NB4 (cell line): ENCODE data around the gene LDLRAD2.
"Not testable (repeated sequence)": the region's sequence is repeated elsewhere in the genome, so short reads cannot be mapped to it uniquely, and the experiment has no call there.

Experiments used
- MYC ChIP-seq: IDR thresholded peaks from 2 replicates; pipeline ENCODE4 v1.6.1; 2011; ENCODE audit warnings: low read depth, low read length
- POLR2A ChIP-seq: IDR thresholded peaks from 2 replicates; pipeline ENCODE4 v1.6.1; 2011; ENCODE audit warnings: mild to moderate bottlenecking; ENCODE audit not compliant: insufficient read length; ENCODE audit errors: extremely low read depth
- TF ChIP-seq, protein P1 (sequence below): IDR thresholded peaks from one replicate; pipeline ENCODE4 v1.5.1; 2012; ENCODE audit warnings: low read depth, low read length
- TF ChIP-seq, protein P2 (sequence below): IDR thresholded peaks from 2 replicates; pipeline ENCODE4 v1.6.1; 2011; ENCODE audit warnings: low read depth, low read length

DNA sequence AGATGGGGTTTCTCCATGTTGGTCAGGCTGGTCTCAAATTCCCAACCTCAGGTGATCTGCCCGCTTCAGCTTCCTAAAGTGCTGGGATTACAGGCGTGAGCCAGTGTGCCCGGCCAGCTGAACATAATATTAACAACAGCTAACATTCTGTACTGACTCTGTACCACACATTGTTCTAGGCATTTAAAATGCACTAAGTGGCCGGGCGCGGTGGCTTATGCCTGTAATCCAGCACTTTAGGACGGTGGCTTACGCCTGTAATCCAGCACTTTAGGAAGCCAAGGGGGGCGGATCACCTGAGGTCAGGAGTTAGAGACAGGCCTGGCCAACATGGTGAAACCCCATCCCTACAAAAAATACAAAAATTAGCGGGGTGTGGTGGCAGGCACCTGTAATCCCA, 14.6 kb downstream of the LDLRAD2 start:
- TF ChIP-seq, protein P1, sequence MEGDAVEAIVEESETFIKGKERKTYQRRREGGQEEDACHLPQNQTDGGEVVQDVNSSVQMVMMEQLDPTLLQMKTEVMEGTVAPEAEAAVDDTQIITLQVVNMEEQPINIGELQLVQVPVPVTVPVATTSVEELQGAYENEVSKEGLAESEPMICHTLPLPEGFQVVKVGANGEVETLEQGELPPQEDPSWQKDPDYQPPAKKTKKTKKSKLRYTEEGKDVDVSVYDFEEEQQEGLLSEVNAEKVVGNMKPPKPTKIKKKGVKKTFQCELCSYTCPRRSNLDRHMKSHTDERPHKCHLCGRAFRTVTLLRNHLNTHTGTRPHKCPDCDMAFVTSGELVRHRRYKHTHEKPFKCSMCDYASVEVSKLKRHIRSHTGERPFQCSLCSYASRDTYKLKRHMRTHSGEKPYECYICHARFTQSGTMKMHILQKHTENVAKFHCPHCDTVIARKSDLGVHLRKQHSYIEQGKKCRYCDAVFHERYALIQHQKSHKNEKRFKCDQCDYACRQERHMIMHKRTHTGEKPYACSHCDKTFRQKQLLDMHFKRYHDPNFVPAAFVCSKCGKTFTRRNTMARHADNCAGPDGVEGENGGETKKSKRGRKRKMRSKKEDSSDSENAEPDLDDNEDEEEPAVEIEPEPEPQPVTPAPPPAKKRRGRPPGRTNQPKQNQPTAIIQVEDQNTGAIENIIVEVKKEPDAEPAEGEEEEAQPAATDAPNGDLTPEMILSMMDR, result not testable (repeated sequence)
- TF ChIP-seq, protein P2, sequence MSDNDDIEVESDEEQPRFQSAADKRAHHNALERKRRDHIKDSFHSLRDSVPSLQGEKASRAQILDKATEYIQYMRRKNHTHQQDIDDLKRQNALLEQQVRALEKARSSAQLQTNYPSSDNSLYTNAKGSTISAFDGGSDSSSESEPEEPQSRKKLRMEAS, result not testable (repeated sequence)
- TF ChIP-seq POLR2A, MYC: not testable (repeated sequence)
